Thyroid gland (tissue), 4 donors: ENCODE measurements around the gene TBC1D22A.

Experiments
- CTCF ChIP-seq, 6 experiments: fragments of 200-600 bp in 3 of 6; fragments of 450-650 bp in 3 of 6; sonication (generic) in 3 of 6; IDR thresholded peaks; one replicate each; pipeline ENCODE4 v1.5.1; 2016 to 2019; ENCODE audit warnings: antibody characterized with exemption in 6 of 6, mild to moderate bottlenecking in 2 of 6, inconsistent platforms in 1 of 6, moderate library complexity in 1 of 6
- POLR2A ChIP-seq, 2 donors: fragments of 450-650 bp; IDR thresholded peaks; one replicate each; pipeline ENCODE4 v1.6.1; 2017; ENCODE audit warnings: antibody characterized with exemption in 2 of 2, mild to moderate bottlenecking in 2 of 2, moderate library complexity in 1 of 2

GRCh38 chr22:47086596-47087248 is 324.3 kb downstream of the TBC1D22A start:
- TF ChIP-seq CTCF (IDR thresholded peaks at IDR 0.05) (no peak), POLR2A (IDR thresholded peaks at IDR 0.05) (no peak)
